Measurements from ENCODE around the gene EPG5.

Gene EPG5

GRCh38 chr18:45967007-45967706 lies at the start of gene EPG5:
Gene EPG5, minus strand, starts transcription at chr18:45967329. Its CDS starts 90 bp downstream, at chr18:45967239.
- Histone ChIP-seq H3K27ac (ENCODE audit: low read depth, low read length) (peak within 1 kb of the TSS; percentile 65), H3K27me3 (ENCODE audit: control insufficient read depth in 1 of 2, insufficient read depth in 2 of 2, low read length in 2 of 2) (no peaks in the 10 kb centered on the region), H3K9ac (ENCODE audit: low read length) (peak within 1 kb of the TSS; percentile 94), H3K9me3 (ENCODE audit: low read length) (no peaks in the 10 kb centered on the region), H3K4me1 (ENCODE audit: insufficient read depth, low read length) (peaks cover 4% of the 10 kb centered on the region), H3K36me3 (ENCODE audit: insufficient read depth, low read length) (no peaks in the 10 kb centered on the region), H3K4me3 (ENCODE audit: low read depth in 1 of 2, low read length in 2 of 2) (peak within 1 kb of the TSS; percentile 92 to 95)

GRCh38 chr18:46013484-46014189 lies 46.5 kb upstream of the EPG5 start:
- Histone ChIP-seq H3K9me3 (ENCODE audit: low read length) (no peaks in the 10 kb centered on the region), H3K4me1 (ENCODE audit: insufficient read depth, low read length) (no peaks in the 10 kb centered on the region), H3K27ac (ENCODE audit: low read depth, low read length) (no peak overlapping the region), H3K27me3 (ENCODE audit: control insufficient read depth in 1 of 2, insufficient read depth in 2 of 2, low read length in 2 of 2) (no peaks in the 10 kb centered on the region), H3K4me3 (ENCODE audit: low read depth in 1 of 2, low read length in 2 of 2) (no peak overlapping the region), H3K36me3 (ENCODE audit: insufficient read depth, low read length) (peaks cover 12% of the 10 kb centered on the region), H3K9ac (ENCODE audit: low read length) (no peak overlapping the region)

- Histone ChIP-seq H3K36me3 (ENCODE audit: insufficient read depth, low read length) (peaks cover 12% of the 10 kb centered on the region), H3K9ac (ENCODE audit: low read length) (no peak overlapping the region), H3K4me3 (ENCODE audit: low read depth in 1 of 2, low read length in 2 of 2) (no peak overlapping the region), H3K4me1 (ENCODE audit: insufficient read depth, low read length) (no peaks in the 10 kb centered on the region), H3K9me3 (ENCODE audit: low read length) (no peaks in the 10 kb centered on the region), H3K27me3 (ENCODE audit: control insufficient read depth in 1 of 2, insufficient read depth in 2 of 2, low read length in 2 of 2) (no peaks in the 10 kb centered on the region), H3K27ac (ENCODE audit: low read depth, low read length) (no peak overlapping the region)
Observed at GRCh38 chr18:46010676-46011075, 43.5 kb upstream of the EPG5 start.

DNA sequence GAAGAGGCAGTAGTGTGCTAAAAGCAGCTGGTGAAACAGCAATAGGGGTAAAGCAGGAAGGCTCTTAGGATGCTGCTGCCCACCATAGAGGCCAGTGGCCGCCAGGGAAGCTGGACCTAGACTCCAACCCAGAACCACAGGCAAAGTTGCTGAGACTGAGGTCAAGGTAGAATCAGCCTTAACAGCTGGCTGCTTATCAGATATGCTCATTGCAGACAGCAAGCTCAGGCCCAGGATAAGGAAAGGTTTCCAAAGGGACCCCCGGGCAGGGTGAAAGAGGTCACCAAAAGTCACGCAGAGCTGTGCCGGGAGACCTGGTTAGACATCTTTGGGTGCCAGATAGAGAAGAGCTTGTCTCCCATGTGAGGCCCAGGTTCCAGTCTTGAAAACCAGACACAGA lies 42.9 kb upstream of the EPG5 start:
- Histone ChIP-seq H3K9me3 (ENCODE audit: low read length) (no peaks in the 10 kb centered on the region), H3K4me3 (ENCODE audit: low read depth in 1 of 2, low read length in 2 of 2) (no peak overlapping the region), H3K27ac (ENCODE audit: low read depth, low read length) (no peak overlapping the region), H3K27me3 (ENCODE audit: control insufficient read depth in 1 of 2, insufficient read depth in 2 of 2, low read length in 2 of 2) (no peaks in the 10 kb centered on the region), H3K9ac (ENCODE audit: low read length) (no peak overlapping the region), H3K36me3 (ENCODE audit: insufficient read depth, low read length) (peaks cover 12% of the 10 kb centered on the region), H3K4me1 (ENCODE audit: insufficient read depth, low read length) (no peaks in the 10 kb centered on the region)

GRCh38 chr18:46009125-46009840 lies 42.2 kb upstream of the EPG5 start:
- H3K9me3 ChIP-seq (ENCODE audit: low read length) = no peaks in the 10 kb centered on the region
- peaks cover 12% of the 10 kb centered on the region for H3K36me3 ChIP-seq (ENCODE audit: insufficient read depth, low read length)
- no peak overlapping the region for H3K27ac ChIP-seq (ENCODE audit: low read depth, low read length)
- H3K9ac ChIP-seq (ENCODE audit: low read length) = no peak overlapping the region
- no peaks in the 10 kb centered on the region for H3K27me3 ChIP-seq (ENCODE audit: control insufficient read depth in 1 of 2, insufficient read depth in 2 of 2, low read length in 2 of 2)
- H3K4me1 ChIP-seq (ENCODE audit: insufficient read depth, low read length) = no peaks in the 10 kb centered on the region
- H3K4me3 ChIP-seq (ENCODE audit: low read depth in 1 of 2, low read length in 2 of 2) = no peak overlapping the region

DNA sequence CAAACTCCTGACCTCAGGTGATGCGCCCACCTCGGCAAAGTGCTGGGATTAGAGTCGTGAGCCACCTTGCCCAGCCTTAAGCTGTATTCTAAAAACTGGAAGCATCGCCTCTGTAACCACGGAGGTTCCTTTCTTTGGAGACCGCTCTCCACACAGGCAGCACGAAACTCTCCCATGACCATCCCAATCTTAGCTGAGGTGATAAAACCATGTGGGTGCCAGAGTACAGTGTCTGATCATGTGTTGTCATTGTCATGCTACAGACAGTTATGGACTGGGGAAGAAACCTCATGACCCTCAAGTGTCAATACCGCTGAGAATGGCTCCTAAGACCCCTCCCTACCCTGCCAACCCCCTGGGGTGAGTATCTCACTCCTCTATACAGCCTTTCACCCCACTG lies 41.4 kb upstream of the EPG5 start:
- H3K27me3 ChIP-seq (ENCODE audit: control insufficient read depth in 1 of 2, insufficient read depth in 2 of 2, low read length in 2 of 2) = no peaks in the 10 kb centered on the region
- H3K9me3 ChIP-seq (ENCODE audit: low read length) = no peaks in the 10 kb centered on the region
- no peak overlapping the region for H3K27ac ChIP-seq (ENCODE audit: low read depth, low read length)
- no peak overlapping the region for H3K9ac ChIP-seq (ENCODE audit: low read length)
- H3K4me1 ChIP-seq (ENCODE audit: insufficient read depth, low read length) = no peaks in the 10 kb centered on the region
- H3K4me3 ChIP-seq (ENCODE audit: low read depth in 1 of 2, low read length in 2 of 2) = no peak overlapping the region
- peaks cover 12% of the 10 kb centered on the region for H3K36me3 ChIP-seq (ENCODE audit: insufficient read depth, low read length)

DNA sequence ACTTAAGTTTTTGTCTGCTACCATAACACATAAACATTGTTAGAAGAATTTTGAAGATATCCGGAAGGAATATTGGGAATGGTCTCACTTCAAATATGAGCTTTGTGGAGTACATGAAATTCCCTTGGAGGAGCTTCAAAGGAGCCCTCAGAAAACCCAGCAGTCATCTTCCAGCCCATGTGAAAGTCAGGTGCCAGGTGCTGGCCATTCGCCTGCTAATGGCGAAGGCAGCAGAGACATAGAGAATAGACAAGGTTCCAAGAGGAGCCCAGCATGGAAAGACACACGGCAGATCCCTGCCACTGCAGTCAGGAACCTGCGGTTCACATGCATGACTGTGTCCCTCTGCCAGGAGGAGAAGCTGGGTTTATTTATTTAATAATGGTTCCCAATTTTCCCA lies 40.0 kb upstream of the EPG5 start:
- Histone ChIP-seq H3K9me3 (ENCODE audit: low read length) (no peaks in the 10 kb centered on the region), H3K27ac (ENCODE audit: low read depth, low read length) (no peak overlapping the region), H3K9ac (ENCODE audit: low read length) (no peak overlapping the region), H3K4me3 (ENCODE audit: low read depth in 1 of 2, low read length in 2 of 2) (no peak overlapping the region), H3K27me3 (ENCODE audit: control insufficient read depth in 1 of 2, insufficient read depth in 2 of 2, low read length in 2 of 2) (no peaks in the 10 kb centered on the region), H3K36me3 (ENCODE audit: insufficient read depth, low read length) (peaks cover 12% of the 10 kb centered on the region), H3K4me1 (ENCODE audit: insufficient read depth, low read length) (no peaks in the 10 kb centered on the region)

DNA sequence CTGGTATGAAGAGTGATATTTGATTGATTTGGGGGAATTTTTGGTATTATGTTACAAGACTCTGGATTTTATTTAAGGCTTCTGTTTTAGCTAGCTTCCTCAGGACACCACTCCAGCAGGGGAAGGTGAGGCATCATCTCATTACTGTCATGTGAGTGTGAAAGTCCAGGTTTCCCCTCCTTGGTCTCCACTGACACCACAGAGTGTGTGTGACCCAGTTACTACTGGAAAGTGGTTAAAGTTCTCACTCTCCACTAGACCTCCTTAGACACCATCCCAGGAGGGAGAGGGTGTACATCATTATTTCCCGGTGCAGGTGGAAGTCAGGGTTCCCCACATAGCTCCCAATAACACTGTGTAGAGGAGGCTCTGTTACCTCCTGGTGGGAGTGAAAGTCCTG lies 35.8 kb upstream of the EPG5 start:
- Histone ChIP-seq H3K27me3 (ENCODE audit: control insufficient read depth in 1 of 2, insufficient read depth in 2 of 2, low read length in 2 of 2) (no peaks in the 10 kb centered on the region), H3K36me3 (ENCODE audit: insufficient read depth, low read length) (no peaks in the 10 kb centered on the region), H3K9ac (ENCODE audit: low read length) (no peak overlapping the region), H3K4me1 (ENCODE audit: insufficient read depth, low read length) (no peaks in the 10 kb centered on the region), H3K9me3 (ENCODE audit: low read length) (no peaks in the 10 kb centered on the region), H3K4me3 (ENCODE audit: low read depth in 1 of 2, low read length in 2 of 2) (no peak overlapping the region), H3K27ac (ENCODE audit: low read depth, low read length) (no peak overlapping the region)

DNA sequence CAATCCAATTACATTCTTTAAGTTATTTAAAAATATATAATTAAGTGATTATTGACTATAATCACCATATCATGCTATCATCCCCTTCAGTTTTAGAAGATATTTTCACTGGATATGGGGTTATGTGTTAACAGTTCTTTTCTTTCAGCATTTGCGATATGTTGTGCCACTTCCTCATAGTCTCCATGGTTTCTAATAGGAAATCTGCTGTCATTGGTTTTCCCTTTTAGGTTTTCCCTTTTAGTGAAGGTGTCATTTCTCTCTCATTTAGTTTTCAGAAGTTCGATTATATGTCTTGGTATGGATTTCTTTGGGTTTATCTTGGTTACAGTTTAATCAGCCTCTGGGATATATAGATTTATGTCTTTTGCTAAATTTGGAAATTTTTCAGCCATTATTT lies 34.8 kb upstream of the EPG5 start:
- Histone ChIP-seq H3K36me3 (ENCODE audit: insufficient read depth, low read length) (no peaks in the 10 kb centered on the region), H3K4me1 (ENCODE audit: insufficient read depth, low read length) (no peaks in the 10 kb centered on the region), H3K4me3 (ENCODE audit: low read depth in 1 of 2, low read length in 2 of 2) (no peak overlapping the region), H3K9me3 (ENCODE audit: low read length) (no peaks in the 10 kb centered on the region), H3K27me3 (ENCODE audit: control insufficient read depth in 1 of 2, insufficient read depth in 2 of 2, low read length in 2 of 2) (no peaks in the 10 kb centered on the region), H3K27ac (ENCODE audit: low read depth, low read length) (no peak overlapping the region), H3K9ac (ENCODE audit: low read length) (no peak overlapping the region)

- Histone ChIP-seq H3K27me3 (ENCODE audit: control insufficient read depth in 1 of 2, insufficient read depth in 2 of 2, low read length in 2 of 2) (no peaks in the 10 kb centered on the region), H3K9ac (ENCODE audit: low read length) (no peak overlapping the region), H3K36me3 (ENCODE audit: insufficient read depth, low read length) (no peaks in the 10 kb centered on the region), H3K4me3 (ENCODE audit: low read depth in 1 of 2, low read length in 2 of 2) (no peak overlapping the region), H3K4me1 (ENCODE audit: insufficient read depth, low read length) (no peaks in the 10 kb centered on the region), H3K9me3 (ENCODE audit: low read length) (no peaks in the 10 kb centered on the region), H3K27ac (ENCODE audit: low read depth, low read length) (no peak overlapping the region)
Observed at GRCh38 chr18:46001074-46001473, 33.9 kb upstream of the EPG5 start.

DNA sequence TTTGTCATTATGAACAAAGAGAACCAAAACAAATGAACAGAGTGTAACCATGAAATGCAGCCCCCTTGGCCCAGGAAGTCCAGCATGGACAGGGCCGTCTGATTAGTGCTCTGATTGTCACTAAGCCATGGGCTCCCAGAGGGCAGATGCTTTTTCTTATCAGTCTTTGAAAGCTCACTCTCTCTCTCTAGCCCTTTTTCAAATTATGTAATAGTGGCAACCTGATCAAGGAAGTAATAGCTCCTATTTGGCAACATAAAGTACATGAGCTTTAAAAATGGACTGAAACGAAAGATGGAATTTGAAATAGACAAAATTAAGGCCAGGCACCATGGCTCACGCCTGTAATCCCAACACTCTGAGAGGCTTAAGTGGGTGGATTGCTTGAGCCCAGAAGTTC lies 32.4 kb upstream of the EPG5 start:
- Histone ChIP-seq H3K9me3 (ENCODE audit: low read length) (no peaks in the 10 kb centered on the region), H3K4me3 (ENCODE audit: low read depth in 1 of 2, low read length in 2 of 2) (no peak overlapping the region), H3K27ac (ENCODE audit: low read depth, low read length) (no peak overlapping the region), H3K9ac (ENCODE audit: low read length) (no peak overlapping the region), H3K27me3 (ENCODE audit: control insufficient read depth in 1 of 2, insufficient read depth in 2 of 2, low read length in 2 of 2) (no peaks in the 10 kb centered on the region), H3K36me3 (ENCODE audit: insufficient read depth, low read length) (no peaks in the 10 kb centered on the region), H3K4me1 (ENCODE audit: insufficient read depth, low read length) (no peaks in the 10 kb centered on the region)

Data from muscle layer of colon (tissue), 2 donors.